OCI-LY7 (cell line): ENCODE measurements around the gene EPB41L2. TPM values are rescaled to one million over a fixed set of nuclear protein-coding genes. Genes with fewer than 3 reads are reported as not detected.
A peak's percentile ranks its signal among the peaks of the same experiment; 100 is the strongest.

Experiments used
- BruUV-seq: library from RNA; stranded (reverse); fragments of 400-500 nt; replicated peaks from 2 replicates; lab custom pipeline; 2021; lab: Mats Ljungman, UMichigan
- CTCF ChIA-PET: fragments of 300-600 bp; sonication (Branson Sonifier 250); formaldehyde crosslinking; loops from one replicate; lab custom pipeline; 2022; ENCODE audit warnings: antibody characterized with exemption; ENCODE audit not compliant: unreplicated experiment; lab: Charles Lee
- POLR2A ChIA-PET: fragments of 300-600 bp; sonication (Branson Sonifier 250); formaldehyde crosslinking; loops from one replicate; lab custom pipeline; 2022; ENCODE audit warnings: antibody characterized with exemption; lab: Charles Lee
- DNase-seq: peaks from one replicate; pipeline ENCODE4 v3.0.0-alpha.2; 2015; ENCODE audit warnings: low spot score
- H2AFZ ChIP-seq: fragments of 200-600 bp; sonication (generic), shearing (Covaris generic); 2 replicates; pipeline ENCODE4 v1.6.1; 2014; ENCODE audit warnings: mild to moderate bottlenecking, antibody characterized with exemption, low read length, moderate library complexity
- H3K27ac ChIP-seq: fragments of 200-600 bp; sonication (generic); 2 replicates; pipeline ENCODE4 v1.5.1; 2014; ENCODE audit warnings: mixed run types, low read depth, mild to moderate bottlenecking, moderate library complexity, low read length, inconsistent platforms; ENCODE audit not compliant: poor library complexity, severe bottlenecking
- H3K36me3 ChIP-seq: fragments of 200-600 bp; sonication (generic); 2 replicates; pipeline ENCODE4 v1.6.1; 2014; ENCODE audit warnings: mild to moderate bottlenecking, antibody characterized with exemption, low read length, moderate library complexity, mixed read lengths; ENCODE audit not compliant: insufficient read depth
- H3K4me1 ChIP-seq: fragments of 200-600 bp; sonication (generic); 2 replicates; pipeline ENCODE4 v1.5.1; 2014; ENCODE audit warnings: mild to moderate bottlenecking, low read length; ENCODE audit not compliant: insufficient read depth, poor library complexity, severe bottlenecking
- H3K4me2 ChIP-seq: fragments of 200-600 bp; sonication (generic); 2 replicates; pipeline ENCODE4 v1.6.1; 2014; ENCODE audit warnings: mild to moderate bottlenecking, low read length
- H3K4me3 ChIP-seq: fragments of 200-600 bp; sonication (generic); 2 replicates; pipeline ENCODE4 v1.5.1; 2014; ENCODE audit warnings: mild to moderate bottlenecking, low read depth, low read length; ENCODE audit not compliant: poor library complexity, severe bottlenecking
- H3K79me2 ChIP-seq: fragments of 200-600 bp; sonication (generic); 2 replicates; pipeline ENCODE4 v1.6.1; 2016; ENCODE audit warnings: low read depth, mild to moderate bottlenecking, low read length, moderate library complexity, mixed read lengths; ENCODE audit not compliant: insufficient read depth
- H3K9me2 ChIP-seq: fragments of 200-600 bp; sonication (generic); 2 replicates; pipeline ENCODE4 v1.6.1; 2016; ENCODE audit warnings: mild to moderate bottlenecking, low read length, mixed read lengths; ENCODE audit not compliant: insufficient read depth
- H3K9me3 ChIP-seq: fragments of 200-600 bp; sonication (generic); 2 replicates; pipeline ENCODE4 v1.6.1; 2014; ENCODE audit warnings: mild to moderate bottlenecking, mixed run types, low read length, mixed read lengths
- H4K20me1 ChIP-seq: fragments of 200-600 bp; sonication (generic); 2 replicates; pipeline ENCODE4 v1.6.1; 2014; ENCODE audit warnings: mild to moderate bottlenecking, antibody characterized with exemption, low read length, moderate library complexity, mixed read lengths; ENCODE audit not compliant: insufficient read depth
- CTCF ChIP-seq: fragments of 200-600 bp; sonication (generic); conservative IDR thresholded peaks from 2 replicates; pipeline ENCODE4 v1.5.1; 2014; ENCODE audit warnings: mild to moderate bottlenecking, antibody characterized with exemption, low read length, moderate library complexity, mixed read lengths
- EZH2phosphoT487 ChIP-seq: fragments of 200-600 bp; sonication (generic); IDR thresholded peaks from 2 replicates; pipeline ENCODE4 v1.6.1; 2018; ENCODE audit warnings: low read depth, borderline replicate concordance, mild to moderate bottlenecking, mixed run types, antibody characterized with exemption, low read length, moderate library complexity, mixed read lengths
- intact Hi-C: fragments of 100-400 bp; cut with micrococcal nuclease; formaldehyde crosslinking; loops from one replicate; pipeline ENCODE4 v1.10.0; 2022; ENCODE audit not compliant: unreplicated experiment
- total RNA-seq, 2 experiments: library from RNA; depleted of rRNA in 1 of 2; stranded (reverse); fragments of >200 nt in 1 of 2; shearing (Covaris generic) in 1 of 2; gene quantifications; 2 replicates each; pipeline ENCODE4 v1.2.3, GENCODE V29; 2014 to 2022

Gene EPB41L2
- total RNA-seq, 2 experiments from 2014 or later = 36.7 to 138 TPM

- H3K4me1 ChIP-seq = peaks cover 24% of the 10 kb centered on the region
- peaks cover 9% of the 10 kb centered on the region; the same call in 1 of the 2 replicates for H4K20me1 ChIP-seq
- CTCF ChIA-PET = interaction anchor here (0.5 kb wide), 1 partner anchor 22 kb away, joined by 3 read pairs; no protein-coding TSS in a partner anchor
- H3K79me2 ChIP-seq = peaks cover 58% of the 10 kb centered on the region
- peaks cover 13% of the 10 kb centered on the region; the same call in 1 of the 2 replicates for H3K9me3 ChIP-seq
- H3K36me3 ChIP-seq = peaks cover 14% of the 10 kb centered on the region
- no TSS peak for BruUV-seq
- H3K4me2 ChIP-seq = peak overlapping the region; percentile 73
- intact Hi-C loops = loop anchor here (2.0 to 5.0 kb wide), 3 partner anchors 46 to 567 kb away; partner anchors contain the start of gene MED23
- TF ChIP-seq CTCF (no peak), EZH2phosphoT487 (no peak)
- no peak overlapping the region for H3K27ac ChIP-seq
- DNase-seq = peak; percentile 30
- POLR2A ChIA-PET = interaction anchor here (0.6 to 1.4 kb wide), 5 partner anchors 10 to 176 kb away, joined by 3 to 5 read pairs (median 4); no protein-coding TSS in a partner anchor
- peak overlapping the region; percentile 95 for H3K4me3 ChIP-seq
- no peak overlapping the region for H2AFZ ChIP-seq
- H3K9me2 ChIP-seq = no peaks in the 10 kb centered on the region
Observed at GRCh38 chr6:131061751-131062119, 1.3 kb downstream of the EPB41L2 start.

GRCh38 chr6:131061041-131061750, 1.8 kb downstream of the EPB41L2 start:
- TF ChIP-seq EZH2phosphoT487 (no peak), CTCF (no peak)
- Histone ChIP-seq H2AFZ (no peak overlapping the region), H3K9me2 (no peaks in the 10 kb centered on the region), H3K36me3 (peaks cover 20% of the 10 kb centered on the region), H3K79me2 (peaks cover 64% of the 10 kb centered on the region), H4K20me1 (peaks cover 9% of the 10 kb centered on the region; the same call in 1 of the 2 replicates), H3K9me3 (peaks cover 19% of the 10 kb centered on the region; the same call in 1 of the 2 replicates), H3K4me1 (peaks cover 24% of the 10 kb centered on the region), H3K4me3 (peak overlapping the region; percentile 95), H3K4me2 (peak overlapping the region; percentile 73), H3K27ac (no peak overlapping the region)
- intact Hi-C loops = loop anchor here (5.0 kb wide), 1 partner anchor 46 kb away; no protein-coding TSS in a partner anchor
- no TSS peak for BruUV-seq
- POLR2A ChIA-PET = interaction anchor here (0.5 to 1.4 kb wide), 9 partner anchors 10 to 564 kb away, joined by 3 to 5 read pairs (median 4); no protein-coding TSS in a partner anchor
- CTCF ChIA-PET = interaction anchor here (0.5 kb wide), 1 partner anchor 23 kb away, joined by 3 read pairs; no protein-coding TSS in a partner anchor
- peak; percentile 49 for DNase-seq
